Duodenal mucosa (tissue), 2 donors: Measurements from ENCODE around the gene DCAF17.

Experiments used
- H3K27ac ChIP-seq: one replicate; pipeline ENCODE4 v1.7.0; 2013; ENCODE audit warnings: low read depth, low read length
- H3K27me3 ChIP-seq, 2 donors: one replicate each; pipeline ENCODE4 v1.7.0; 2013; ENCODE audit warnings: low read length in 2 of 2, control low read depth in 1 of 2; ENCODE audit not compliant: insufficient read depth in 2 of 2, control insufficient read depth in 1 of 2
- H3K36me3 ChIP-seq, 2 donors: one replicate each; pipeline ENCODE4 v1.7.0; 2013; ENCODE audit warnings: low read length in 2 of 2, control low read depth in 1 of 2; ENCODE audit not compliant: insufficient read depth in 2 of 2, control insufficient read depth in 1 of 2
- H3K4me1 ChIP-seq, 2 donors: one replicate each; pipeline ENCODE4 v1.7.0; 2013; ENCODE audit warnings: low read length in 2 of 2, control low read depth in 1 of 2; ENCODE audit not compliant: insufficient read depth in 2 of 2, control insufficient read depth in 1 of 2
- H3K4me3 ChIP-seq, 2 donors: one replicate each; pipeline ENCODE4 v1.7.0; 2013; ENCODE audit warnings: low read length in 2 of 2, low read depth in 1 of 2
- H3K9ac ChIP-seq, 2 donors: one replicate each; pipeline ENCODE4 v1.7.0; 2013; ENCODE audit warnings: low read length in 2 of 2, low read depth in 1 of 2
- H3K9me3 ChIP-seq, 2 donors: one replicate each; pipeline ENCODE4 v1.7.0; 2013; ENCODE audit warnings: low read length in 2 of 2, control low read depth in 1 of 2; ENCODE audit not compliant: control insufficient read depth in 1 of 2

The DCAF17 gene

DNA sequence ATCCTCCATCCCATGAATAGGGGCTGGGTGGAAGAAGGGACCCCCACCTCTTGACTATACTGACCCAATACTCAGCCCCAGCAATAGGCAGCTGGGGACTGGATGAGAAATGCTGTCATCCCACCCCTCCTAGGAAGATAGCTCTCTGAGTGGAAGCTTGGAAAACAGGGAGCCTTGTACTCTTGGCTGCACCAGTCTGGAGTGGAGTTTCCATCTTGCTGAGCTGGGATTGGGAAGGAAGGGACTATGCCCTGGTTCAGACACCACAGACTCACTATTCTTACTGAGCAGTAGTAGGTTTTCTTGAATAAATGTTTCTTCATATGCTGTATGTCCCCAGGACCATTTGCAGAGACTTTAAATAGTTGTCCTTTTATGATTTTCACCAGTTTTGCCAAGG, 7.4 kb downstream of the DCAF17 start:
- no peak overlapping the region for H3K4me3 ChIP-seq
- H3K4me1 ChIP-seq: peaks cover 0 to 4% of the 10 kb centered on the region in 2 donors
- no peaks in the 10 kb centered on the region for H3K27me3 ChIP-seq
- no peak overlapping the region for H3K27ac ChIP-seq
- no peaks in the 10 kb centered on the region for H3K9me3 ChIP-seq
- H3K36me3 ChIP-seq: peaks cover 0 to 40% of the 10 kb centered on the region in 2 donors
- H3K9ac ChIP-seq: no peak overlapping the region

DNA sequence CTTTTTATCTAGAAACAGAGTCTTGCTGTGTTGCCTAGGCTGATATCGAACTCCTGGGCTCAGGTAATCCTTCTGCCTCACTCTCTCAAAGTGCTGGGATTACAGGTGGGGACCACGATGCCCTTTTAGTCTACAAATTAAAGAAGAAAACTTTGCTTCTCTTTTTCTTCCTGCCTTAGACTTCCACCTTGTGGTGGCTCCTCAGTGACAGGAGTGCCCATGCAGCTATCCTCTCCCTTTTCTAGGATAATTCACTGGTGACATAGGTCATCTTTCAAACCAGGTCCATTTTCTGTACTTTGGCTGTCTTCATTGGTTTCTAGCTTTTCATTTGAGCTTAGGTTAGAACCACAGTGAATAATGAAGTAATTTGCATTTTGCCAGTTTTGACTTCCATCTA, 13.6 kb downstream of the DCAF17 start:
- Histone ChIP-seq H3K4me3 (no peak overlapping the region), H3K36me3 (peaks cover 11 to 35% of the 10 kb centered on the region in 2 donors), H3K9ac (no peak overlapping the region), H3K4me1 (no peaks in the 10 kb centered on the region), H3K9me3 (no peaks in the 10 kb centered on the region), H3K27me3 (no peaks in the 10 kb centered on the region), H3K27ac (no peak overlapping the region)

DNA sequence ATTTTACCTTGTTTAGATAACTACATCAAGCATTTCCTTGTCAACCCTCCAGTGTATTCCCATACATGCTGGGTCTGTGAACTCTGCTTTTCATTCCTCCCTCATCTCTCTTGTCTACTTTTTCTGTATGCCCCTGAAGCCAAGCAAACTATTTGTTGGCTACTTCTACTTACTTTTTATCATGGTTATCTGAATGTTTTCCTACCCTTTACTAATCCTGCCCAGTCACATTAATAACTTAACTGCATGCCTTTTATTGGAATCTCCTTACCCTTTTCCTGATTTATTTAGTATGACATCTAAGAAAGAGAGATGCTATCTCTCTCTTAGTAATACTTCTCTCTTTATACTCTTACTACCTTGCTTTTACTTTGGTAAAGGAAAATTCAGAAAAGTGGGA, 17.0 kb downstream of the DCAF17 start:
- no peaks in the 10 kb centered on the region for H3K27me3 ChIP-seq
- H3K27ac ChIP-seq: no peak overlapping the region
- peaks cover 11 to 47% of the 10 kb centered on the region in 2 donors for H3K36me3 ChIP-seq
- no peaks in the 10 kb centered on the region for H3K9me3 ChIP-seq
- H3K4me1 ChIP-seq: no peaks in the 10 kb centered on the region
- H3K4me3 ChIP-seq: no peak overlapping the region
- H3K9ac ChIP-seq: no peak overlapping the region

DNA sequence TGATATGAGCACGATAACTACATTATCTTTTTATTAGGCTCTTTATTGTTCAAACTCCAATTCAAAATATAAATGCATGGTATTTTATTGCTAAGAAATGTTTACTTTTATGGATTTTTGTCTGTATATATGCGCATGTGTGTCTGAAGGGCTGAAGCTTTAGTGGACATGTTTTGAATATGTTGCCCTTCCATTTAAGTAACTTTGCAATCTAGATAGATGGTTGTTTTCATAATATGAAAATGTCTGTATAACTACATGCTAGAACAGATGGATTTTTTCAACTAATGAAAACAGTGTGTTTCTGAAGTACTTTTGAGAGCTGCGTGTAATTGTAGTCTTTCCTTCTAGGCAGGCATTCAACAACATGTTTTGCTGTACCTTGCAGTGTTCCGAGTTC, 18.7 kb downstream of the DCAF17 start:
- Histone ChIP-seq H3K9ac (no peak overlapping the region), H3K4me3 (no peak overlapping the region), H3K9me3 (no peaks in the 10 kb centered on the region), H3K27me3 (no peaks in the 10 kb centered on the region), H3K4me1 (no peaks in the 10 kb centered on the region), H3K36me3 (peaks cover 17 to 43% of the 10 kb centered on the region in 2 donors), H3K27ac (no peak overlapping the region)

DNA sequence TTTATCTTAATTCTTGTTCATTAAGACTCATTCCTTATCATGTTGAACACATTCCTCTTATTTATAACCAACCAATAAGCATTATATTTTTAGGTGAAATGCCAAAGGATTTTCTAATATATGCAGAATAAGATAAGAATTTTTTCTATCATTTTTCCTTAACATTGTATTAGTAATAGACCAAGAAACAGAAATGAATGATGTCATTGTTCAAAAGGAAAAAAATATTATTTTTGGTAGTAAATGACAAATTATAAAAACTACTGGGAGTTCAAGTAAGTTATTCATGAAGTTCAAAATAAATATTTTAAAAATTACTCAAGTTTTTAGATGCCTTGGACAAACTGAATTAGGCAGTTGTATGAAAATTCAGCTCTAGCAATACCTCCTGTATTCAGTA, 25.5 kb downstream of the DCAF17 start:
- Histone ChIP-seq H3K4me1 (no peaks in the 10 kb centered on the region), H3K9me3 (no peaks in the 10 kb centered on the region), H3K27ac (no peak overlapping the region), H3K9ac (no peak overlapping the region), H3K27me3 (no peaks in the 10 kb centered on the region), H3K36me3 (peaks cover 11 to 35% of the 10 kb centered on the region in 2 donors), H3K4me3 (no peak overlapping the region)

DNA sequence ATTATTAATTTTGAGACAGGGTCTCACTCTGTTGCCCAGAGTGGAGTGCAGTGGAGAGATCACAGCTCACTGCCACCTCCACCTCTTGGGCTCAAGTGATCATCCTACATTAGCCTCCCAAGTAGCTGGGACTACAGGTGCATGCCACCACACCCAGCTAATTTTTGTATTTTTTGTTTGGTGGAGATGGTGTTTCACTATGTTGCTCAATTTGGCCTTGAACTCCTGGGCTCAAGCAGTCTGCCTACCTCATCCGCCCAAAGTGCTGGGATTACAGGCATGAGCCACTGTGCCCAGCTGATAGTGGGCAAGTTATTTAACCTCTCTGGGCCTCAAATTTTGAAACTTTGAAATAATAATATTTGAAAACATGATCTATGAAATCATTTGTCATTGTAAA, 26.5 kb downstream of the DCAF17 start:
- Histone ChIP-seq H3K4me1 (no peaks in the 10 kb centered on the region), H3K4me3 (no peak overlapping the region), H3K9me3 (no peaks in the 10 kb centered on the region), H3K9ac (no peak overlapping the region), H3K36me3 (peaks cover 11 to 30% of the 10 kb centered on the region in 2 donors), H3K27ac (no peak overlapping the region), H3K27me3 (no peaks in the 10 kb centered on the region)

DNA sequence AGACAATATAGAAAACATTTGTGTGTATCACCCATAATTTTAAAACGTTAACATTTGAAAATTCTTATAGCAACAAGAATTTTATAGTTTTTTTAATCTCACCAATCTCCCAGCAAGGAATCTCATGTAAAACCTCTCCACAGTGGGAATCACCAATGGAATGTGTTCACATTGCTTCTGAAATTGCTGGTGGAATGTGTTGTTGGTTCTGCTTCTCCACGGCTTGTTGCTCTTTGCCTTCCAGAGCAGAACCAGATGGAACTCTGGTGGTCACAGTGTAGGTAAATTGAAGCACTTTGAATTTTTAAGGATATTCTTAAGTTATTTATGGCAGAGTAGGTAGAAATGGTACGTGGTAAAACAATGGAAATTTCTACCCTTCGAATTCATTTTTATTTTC, 35.1 kb downstream of the DCAF17 start:
- H3K36me3 ChIP-seq: peaks cover 13 to 36% of the 10 kb centered on the region in 2 donors
- no peak overlapping the region for H3K27ac ChIP-seq
- H3K9me3 ChIP-seq: no peaks in the 10 kb centered on the region
- no peak overlapping the region for H3K4me3 ChIP-seq
- no peak overlapping the region for H3K9ac ChIP-seq
- no peaks in the 10 kb centered on the region for H3K27me3 ChIP-seq
- H3K4me1 ChIP-seq: no peaks in the 10 kb centered on the region

DNA sequence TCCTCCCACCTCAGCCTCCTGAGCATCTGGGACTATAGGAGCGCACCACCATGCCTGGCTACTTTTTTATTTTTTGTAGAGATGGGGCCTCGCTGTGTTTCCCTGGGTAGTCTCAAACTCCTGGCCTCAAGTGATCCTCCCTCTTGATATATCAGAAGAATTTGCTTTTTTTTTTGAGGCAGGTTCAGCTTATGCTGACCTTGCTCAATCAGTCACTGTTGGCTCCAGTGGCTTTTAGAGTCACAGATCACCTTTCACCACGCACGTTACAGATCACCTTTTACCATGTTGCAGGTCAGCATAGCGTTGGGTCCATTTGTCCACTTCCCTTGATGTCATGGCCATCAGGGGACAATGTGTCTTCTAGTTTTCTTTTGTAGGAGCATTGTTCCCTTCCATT, 36.1 kb downstream of the DCAF17 start:
- H3K4me3 ChIP-seq: no peak overlapping the region
- no peaks in the 10 kb centered on the region for H3K4me1 ChIP-seq
- H3K36me3 ChIP-seq: peaks cover 13 to 39% of the 10 kb centered on the region in 2 donors
- no peaks in the 10 kb centered on the region for H3K9me3 ChIP-seq
- H3K27me3 ChIP-seq: no peaks in the 10 kb centered on the region
- H3K9ac ChIP-seq: no peak overlapping the region
- H3K27ac ChIP-seq: no peak overlapping the region

DNA sequence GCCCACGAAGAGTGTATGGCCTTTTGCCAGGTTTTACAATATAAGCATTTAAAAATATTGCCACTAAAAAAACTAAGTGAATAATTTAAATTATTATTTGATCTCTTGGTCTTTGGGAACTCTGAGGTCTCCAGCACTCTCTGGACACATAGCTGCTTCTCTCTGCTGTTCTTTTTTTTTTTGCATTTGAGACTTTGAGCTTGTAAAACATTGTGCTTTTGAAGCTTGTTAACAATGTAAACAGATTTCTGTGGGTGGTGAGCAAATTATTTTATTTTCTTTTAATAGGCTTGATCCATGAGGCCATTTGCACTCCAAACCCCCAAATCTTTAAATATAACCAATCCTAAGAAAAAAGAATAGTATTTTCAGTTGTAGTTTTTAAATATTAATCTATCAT, 42.0 kb downstream of the DCAF17 start:
- Histone ChIP-seq H3K4me3 (no peak overlapping the region), H3K27me3 (no peaks in the 10 kb centered on the region), H3K36me3 (peaks cover 15 to 23% of the 10 kb centered on the region in 2 donors), H3K9me3 (no peaks in the 10 kb centered on the region), H3K4me1 (peaks cover 0 to 7% of the 10 kb centered on the region in 2 donors), H3K27ac (no peak overlapping the region), H3K9ac (no peak overlapping the region)

DNA sequence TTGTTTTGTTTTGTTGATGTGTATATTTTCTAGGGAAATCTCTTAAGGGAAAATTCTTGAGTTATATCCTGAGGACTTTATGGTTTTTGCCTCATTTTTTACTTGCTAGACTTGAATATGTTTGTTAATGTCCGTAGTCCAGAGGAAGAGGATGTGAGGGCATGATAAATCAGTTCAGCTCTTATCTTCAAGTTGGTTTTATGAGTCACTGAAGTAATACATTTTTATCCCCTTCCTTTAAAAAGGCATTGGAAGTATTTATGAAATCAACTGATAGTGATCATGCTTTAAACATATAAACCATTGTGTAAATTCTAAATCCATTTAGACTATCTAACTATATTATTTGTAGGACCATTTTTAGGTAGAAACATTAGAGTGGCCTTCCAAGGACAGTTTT, 44.3 kb downstream of the DCAF17 start:
- H3K27ac ChIP-seq: no peak overlapping the region
- H3K4me3 ChIP-seq: no peak overlapping the region
- H3K9ac ChIP-seq: no peak overlapping the region
- H3K27me3 ChIP-seq: no peaks in the 10 kb centered on the region
- H3K4me1 ChIP-seq: peaks cover 0 to 7% of the 10 kb centered on the region in 2 donors
- peaks cover 13 to 21% of the 10 kb centered on the region in 2 donors for H3K36me3 ChIP-seq
- no peaks in the 10 kb centered on the region for H3K9me3 ChIP-seq
